ENCODE measurements around the gene ABTB2. TPM values are rescaled to one million over a fixed set of nuclear protein-coding genes. Genes with fewer than 3 reads are reported as not detected.

ABTB2 gene
- total and polyA plus RNA-seq, 10 of the 15 experiments (the other 5 are each of a cell fraction or from before 2014, with no cell fraction given): 0.13 to 2.1 (median 0.72) TPM

DNA sequence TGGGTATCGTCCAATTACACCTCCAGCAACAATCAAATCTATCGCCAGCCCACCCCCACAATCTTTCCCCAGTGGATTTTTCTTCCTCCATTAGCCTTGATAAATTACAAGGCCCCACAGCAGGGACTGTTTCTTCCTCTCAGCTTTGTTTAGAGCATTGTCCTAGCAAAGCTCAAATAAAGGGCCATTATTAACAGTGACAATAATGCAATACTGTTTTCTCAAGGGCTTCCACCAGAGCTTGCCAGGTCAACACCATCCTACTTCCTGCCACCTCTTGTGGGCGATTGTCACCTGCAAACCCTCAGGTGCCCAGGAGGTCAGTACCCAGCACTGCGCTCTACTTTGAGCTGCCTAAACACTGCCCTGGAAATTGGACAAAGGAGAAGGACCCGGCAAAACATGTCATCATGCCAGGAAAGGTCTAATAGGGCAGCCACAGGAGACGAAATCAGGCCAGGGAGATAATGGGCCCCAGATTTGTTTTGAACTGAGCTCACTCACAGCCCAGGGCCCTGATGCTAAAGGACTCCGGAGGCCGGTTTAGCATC lies 95.2 kb downstream of the ABTB2 start:
- ChIA-PET CTCF (interaction anchor here (0.8 to 1.3 kb wide), 4 partner anchors 9 to 84 kb away, joined by 3 read pairs; no protein-coding TSS in a partner anchor), SMC1A (ENCODE audit: uncharacterized antibody, unreplicated experiment) (interaction anchor here (0.8 to 1.8 kb wide), 5 partner anchors 11 to 89 kb away, joined by 3 to 8 read pairs (median 4); no protein-coding TSS in a partner anchor), POLR2A (no interaction called here), RAD21 (ENCODE audit: unreplicated experiment) (interaction anchor here (1.6 kb wide), 1 partner anchor 88 kb away, joined by 4 read pairs; no protein-coding TSS in a partner anchor)
- no peak overlapping the region for H3K27ac ChIP-seq (ENCODE audit: control insufficient read depth, insufficient read depth)
- no peak overlapping the region for H3K9ac ChIP-seq (ENCODE audit: control insufficient read depth, insufficient read depth, low read length)
- H3K9me3 ChIP-seq (replicated peaks; ENCODE audit: control insufficient read depth, insufficient read depth, low read length): no peaks in the 10 kb centered on the region
- no peaks in the 10 kb centered on the region for H3K79me2 ChIP-seq (ENCODE audit: control insufficient read depth, insufficient read depth, low read length)
- H3K4me3 ChIP-seq: no peak overlapping the region
- H3K36me3 ChIP-seq (ENCODE audit: control insufficient read depth in 2 of 2, insufficient read depth in 2 of 2, low read length in 1 of 2): no peaks in the 10 kb centered on the region
- FAIRE-seq: no peak
- intact Hi-C loops (cut with micrococcal nuclease; ENCODE audit: unreplicated experiment): no loop called here
- H3K27me3 ChIP-seq (replicated peaks in 1 of 2; ENCODE audit: control insufficient read depth in 2 of 2, insufficient read depth in 2 of 2, low read length in 1 of 2): no peaks in the 10 kb centered on the region
- no TSS peak for BruUV-seq (replicated peaks)
- in situ Hi-C loops (cut with MboI): no loop called here
- no peak for ATAC-seq
- no peak overlapping the region for H2AFZ ChIP-seq (ENCODE audit: control insufficient read depth, low read depth, low read length)
- H3K4me2 ChIP-seq (ENCODE audit: control insufficient read depth, insufficient read depth): no peak overlapping the region
- no peaks in the 10 kb centered on the region for H4K20me1 ChIP-seq (ENCODE audit: control insufficient read depth, insufficient read depth)
- no peak for TF ChIP-seq NRF1 (conservative IDR thresholded peaks at IDR 0.05; ENCODE audit: low read depth, low read length)
- no peaks in the 10 kb centered on the region for H3K4me1 ChIP-seq (ENCODE audit: control insufficient read depth, insufficient read depth, low read length)
- 67% methylated on average over 8 of the region's 8 CpGs for WGBS (ENCODE audit: insufficient coverage, insufficient replicate concordance, low lambda C conversion rate, missing lambda C conversion rate)
- DNase-seq (ENCODE audit: low read depth, low spot score): no peak

DNA sequence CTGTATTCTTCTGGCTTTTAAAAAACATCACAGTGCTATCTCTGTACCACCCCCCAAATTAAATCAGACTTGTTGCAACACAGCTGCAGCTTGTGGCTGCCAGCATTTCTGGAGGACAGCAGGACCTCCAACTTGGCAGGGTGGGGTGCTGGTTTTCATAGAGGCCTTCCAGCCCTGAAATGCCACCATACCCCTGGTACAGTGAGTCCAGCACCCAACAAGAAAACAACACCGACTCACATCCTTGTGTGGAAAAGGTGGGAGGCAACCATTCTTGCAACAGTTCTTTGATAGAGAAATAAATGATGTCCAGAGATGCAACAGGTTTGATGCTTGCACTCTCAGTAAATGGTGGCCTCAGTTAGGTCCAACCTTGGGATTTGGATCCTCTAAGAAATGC lies 96.0 kb downstream of the ABTB2 start:
- no peaks in the 10 kb centered on the region for H3K79me2 ChIP-seq (ENCODE audit: control insufficient read depth, insufficient read depth, low read length)
- H3K4me2 ChIP-seq (ENCODE audit: control insufficient read depth, insufficient read depth): no peak overlapping the region
- RAD21 ChIA-PET (ENCODE audit: unreplicated experiment): interaction anchor here (1.6 kb wide), 1 partner anchor 87 kb away, joined by 4 read pairs; no protein-coding TSS in a partner anchor
- H3K4me3 ChIP-seq: no peak overlapping the region
- ATAC-seq: no peak
- H3K27ac ChIP-seq (ENCODE audit: control insufficient read depth, insufficient read depth): no peak overlapping the region
- WGBS (ENCODE audit: insufficient coverage, insufficient replicate concordance, low lambda C conversion rate, missing lambda C conversion rate): 47% methylated on average over 1 of the region's 1 CpG
- no peak overlapping the region for H3K9ac ChIP-seq (ENCODE audit: control insufficient read depth, insufficient read depth, low read length)
- H4K20me1 ChIP-seq (ENCODE audit: control insufficient read depth, insufficient read depth): no peaks in the 10 kb centered on the region
- CTCF ChIA-PET: interaction anchor here (1.0 to 1.3 kb wide), 2 partner anchors 8 to 83 kb away, joined by 3 read pairs; no protein-coding TSS in a partner anchor
- DNase-seq (ENCODE audit: low read depth, low spot score): no peak
- no peak overlapping the region for H2AFZ ChIP-seq (ENCODE audit: control insufficient read depth, low read depth, low read length)
- intact Hi-C loops (cut with micrococcal nuclease; ENCODE audit: unreplicated experiment) (no loop called here), in situ Hi-C loops (cut with MboI) (no loop called here)
- no peak for FAIRE-seq
- no TSS peak for BruUV-seq (replicated peaks)
- POLR2A ChIA-PET: no interaction called here
- H3K36me3 ChIP-seq (ENCODE audit: control insufficient read depth in 2 of 2, insufficient read depth in 2 of 2, low read length in 1 of 2): no peaks in the 10 kb centered on the region
- H3K9me3 ChIP-seq (replicated peaks; ENCODE audit: control insufficient read depth, insufficient read depth, low read length): no peaks in the 10 kb centered on the region
- SMC1A ChIA-PET (ENCODE audit: uncharacterized antibody, unreplicated experiment): interaction anchor here (0.8 to 1.8 kb wide), 3 partner anchors 11 to 20 kb away, joined by 3 read pairs; no protein-coding TSS in a partner anchor
- no peaks in the 10 kb centered on the region for H3K27me3 ChIP-seq (replicated peaks in 1 of 2; ENCODE audit: control insufficient read depth in 2 of 2, insufficient read depth in 2 of 2, low read length in 1 of 2)
- H3K4me1 ChIP-seq (ENCODE audit: control insufficient read depth, insufficient read depth, low read length): no peaks in the 10 kb centered on the region
- TF ChIP-seq NFXL1 (IDR thresholded peaks at IDR 0.05; ENCODE audit: borderline replicate concordance) (no peak), ZNF274 (IDR thresholded peaks at IDR 0.05; ENCODE audit: insufficient read depth, insufficient read length) (no peak), SPI1 (IDR thresholded peaks at IDR 0.05; ENCODE audit: borderline replicate concordance, insufficient read depth, low read depth, low read length) (no peak), FOXM1 (IDR thresholded peaks at IDR 0.05; ENCODE audit: low read depth, low read length) (no peak), RB1 (IDR thresholded peaks at IDR 0.05; ENCODE audit: borderline replicate concordance) (no peak), PML (IDR thresholded peaks at IDR 0.05; ENCODE audit: low read length) (no peak), MEF2B (IDR thresholded peaks at IDR 0.05; ENCODE audit: partially characterized antibody, poor library complexity, severe bottlenecking) (no peak), RBBP5 (conservative IDR thresholded peaks at IDR 0.05) (no peak), WRNIP1 (IDR thresholded peaks at IDR 0.05; ENCODE audit: borderline replicate concordance, low read depth, low read length) (no peak), TCF3 (IDR thresholded peaks at IDR 0.05; ENCODE audit: borderline replicate concordance, insufficient read depth, low read depth, low read length) (no peak)
- TF ChIP-seq, protein P1, sequence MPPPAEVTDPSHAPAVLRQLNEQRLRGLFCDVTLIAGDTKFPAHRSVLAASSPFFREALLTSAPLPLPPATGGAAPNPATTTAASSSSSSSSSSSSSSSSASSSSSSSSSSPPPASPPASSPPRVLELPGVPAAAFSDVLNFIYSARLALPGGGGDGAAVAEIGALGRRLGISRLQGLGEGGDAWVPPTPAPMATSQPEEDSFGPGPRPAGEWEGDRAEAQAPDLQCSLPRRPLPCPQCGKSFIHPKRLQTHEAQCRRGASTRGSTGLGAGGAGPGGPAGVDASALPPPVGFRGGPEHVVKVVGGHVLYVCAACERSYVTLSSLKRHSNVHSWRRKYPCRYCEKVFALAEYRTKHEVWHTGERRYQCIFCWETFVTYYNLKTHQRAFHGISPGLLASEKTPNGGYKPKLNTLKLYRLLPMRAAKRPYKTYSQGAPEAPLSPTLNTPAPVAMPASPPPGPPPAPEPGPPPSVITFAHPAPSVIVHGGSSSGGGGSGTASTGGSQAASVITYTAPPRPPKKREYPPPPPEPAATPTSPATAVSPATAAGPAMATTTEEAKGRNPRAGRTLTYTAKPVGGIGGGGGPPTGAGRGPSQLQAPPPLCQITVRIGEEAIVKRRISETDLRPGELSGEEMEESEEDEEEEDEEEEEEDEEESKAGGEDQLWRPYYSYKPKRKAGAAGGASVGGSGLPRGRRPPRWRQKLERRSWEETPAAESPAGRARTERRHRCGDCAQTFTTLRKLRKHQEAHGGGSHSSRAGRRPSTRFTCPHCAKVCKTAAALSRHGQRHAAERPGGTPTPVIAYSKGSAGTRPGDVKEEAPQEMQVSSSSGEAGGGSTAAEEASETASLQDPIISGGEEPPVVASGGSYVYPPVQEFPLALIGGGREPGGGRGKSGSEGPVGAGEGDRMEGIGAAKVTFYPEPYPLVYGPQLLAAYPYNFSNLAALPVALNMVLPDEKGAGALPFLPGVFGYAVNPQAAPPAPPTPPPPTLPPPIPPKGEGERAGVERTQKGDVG (CRISPR knock-in tag; IDR thresholded peaks at IDR 0.05): no peak
